SK-N-SH (cell line): ENCODE data around the gene BCL7B.

Experiments used
- CTCF ChIP-seq: fragments of 200-600 bp; sonication (generic); IDR thresholded peaks from 2 replicates; pipeline ENCODE4 v1.6.1; 2017; ENCODE audit warnings: antibody characterized with exemption, mild to moderate bottlenecking, moderate library complexity
- ELF1 ChIP-seq: IDR thresholded peaks from 2 replicates; pipeline ENCODE4 v1.4.0; 2012
- EP300 ChIP-seq, 2 experiments: IDR thresholded peaks; 2 replicates each; pipeline versions ENCODE4 v1.4.0 to v1.6.1; 2012; ENCODE audit warnings: borderline replicate concordance in 1 of 2, low read depth in 1 of 2, low read length in 1 of 2
- FOSL2 ChIP-seq: IDR thresholded peaks from 2 replicates; pipeline ENCODE4 v1.4.0; 2012; ENCODE audit warnings: low read depth, mild to moderate bottlenecking, moderate library complexity, borderline replicate concordance
- GATA2 ChIP-seq: sonication (generic); formaldehyde crosslinking; IDR thresholded peaks from 2 replicates; pipeline ENCODE4 v1.5.0; 2020; ENCODE audit warnings: mild to moderate bottlenecking, missing genetic modification reagents
- JUND ChIP-seq: IDR thresholded peaks from 2 replicates; pipeline ENCODE4 v1.4.0; 2012
- NRF1 ChIP-seq: IDR thresholded peaks from 2 replicates; pipeline ENCODE4 v1.6.1; 2012; ENCODE audit warnings: low read depth, mild to moderate bottlenecking, low read length
- POLR2AphosphoS5 ChIP-seq: IDR thresholded peaks from 2 replicates; pipeline ENCODE4 v1.6.1; 2012; ENCODE audit warnings: low read depth, low read length
- RAD21 ChIP-seq: IDR thresholded peaks from 2 replicates; pipeline ENCODE4 v1.6.1; 2012; ENCODE audit warnings: mild to moderate bottlenecking, low read length
- RFX5 ChIP-seq: IDR thresholded peaks from 2 replicates; pipeline ENCODE4 v1.6.1; 2012; ENCODE audit warnings: mild to moderate bottlenecking, improper control_type of control experiment, low read length
- TAF1 ChIP-seq: IDR thresholded peaks from 2 replicates; pipeline ENCODE4 v1.6.1; 2012; ENCODE audit warnings: low read depth, mild to moderate bottlenecking, low read length, moderate library complexity, borderline replicate concordance

- no peak for TF ChIP-seq CTCF
- no peak for TF ChIP-seq GATA2 (CRISPR knock-in tag)
- no peak for TF ChIP-seq EP300 (IDR thresholded peaks at IDR 0.05; ENCODE audit: borderline replicate concordance in 1 of 2, low read depth in 1 of 2, low read length in 1 of 2)
- TF ChIP-seq ELF1 = no peak
- no peak for TF ChIP-seq NRF1
- no peak for TF ChIP-seq TAF1
- TF ChIP-seq POLR2AphosphoS5 = no peak
- no peak for TF ChIP-seq FOSL2
- TF ChIP-seq RAD21 = no peak
- no peak for TF ChIP-seq JUND
- TF ChIP-seq RFX5 = no peak
These were observed 20.3 kb upstream of the BCL7B start for GRCh38 chr7:73577627-73578341.
